Stomach (tissue), 9 donors: Measurements from ENCODE around the gene CYREN. TPM values are rescaled to one million over a fixed set of nuclear protein-coding genes. Genes with fewer than 3 reads are reported as not detected.
A peak's percentile ranks its signal among the peaks of the same experiment; 100 is the strongest.
"Not testable (repeated sequence)": the region's sequence is repeated elsewhere in the genome, so short reads cannot be mapped to it uniquely, and the experiment has no call there.

Source experiments
- DNase-seq, 2 donors: peaks; one replicate each; pipeline versions ENCODE4 v3.0.0 to v3.0.0-alpha.2; 2013 to 2019
- H3K27ac ChIP-seq, 5 donors: fragments of 200-600 bp in 4 of 5; sonication (generic) in 4 of 5; one replicate each; pipeline ENCODE4 v1.5.1; 2013 to 2019; ENCODE audit warnings: mild to moderate bottlenecking in 1 of 5, moderate library complexity in 1 of 5
- H3K27me3 ChIP-seq, 3 donors: fragments of 200-600 bp; sonication (generic); one replicate each; pipeline ENCODE4 v1.5.1; 2017 to 2019; ENCODE audit warnings: mixed run types in 1 of 3
- H3K36me3 ChIP-seq, 4 donors: fragments of 200-600 bp; sonication (generic); 1 replicate in 3 of 4; 2 replicates in 1 of 4; pipeline ENCODE4 v1.5.1; 2016 to 2019
- H3K4me1 ChIP-seq, 4 donors: fragments of 200-600 bp; sonication (generic); one replicate each; pipeline ENCODE4 v1.5.1; 2016 to 2019
- H3K4me3 ChIP-seq, 4 donors: fragments of 200-600 bp; sonication (generic) in 3 of 4; one replicate each; pipeline ENCODE4 v1.5.1; 2016 to 2019; ENCODE audit warnings: mild to moderate bottlenecking in 1 of 4
- H3K9me3 ChIP-seq, 4 donors: fragments of 200-600 bp; sonication (generic); one replicate each; pipeline ENCODE4 v1.5.1; 2016 to 2019
- CTCF ChIP-seq, 7 experiments: fragments of 450-650 bp in 4 of 7; fragments of 200-600 bp in 3 of 7; sonication (generic) in 3 of 7; IDR thresholded peaks; one replicate each; pipeline ENCODE4 v1.5.1; 2016 to 2019; ENCODE audit warnings: antibody characterized with exemption in 7 of 7, control low read depth in 2 of 7, mild to moderate bottlenecking in 1 of 7
- EP300 ChIP-seq: sonication (generic); formaldehyde crosslinking; IDR thresholded peaks from one replicate; pipeline ENCODE4 v1.6.1; 2017; ENCODE audit warnings: antibody characterized with exemption
- POLR2A ChIP-seq, 4 donors: fragments of 450-650 bp; IDR thresholded peaks; one replicate each; pipeline ENCODE4 v1.6.1; 2016; ENCODE audit warnings: antibody characterized with exemption in 4 of 4, control low read depth in 2 of 4, mild to moderate bottlenecking in 1 of 4, moderate library complexity in 1 of 4
- POLR2AphosphoS5 ChIP-seq, 3 donors: sonication (generic); formaldehyde crosslinking; IDR thresholded peaks; one replicate each; pipeline ENCODE4 v1.6.1; 2016; ENCODE audit warnings: antibody characterized with exemption in 3 of 3
- WGBS, 5 donors: extraction: QIAGEN DNeasy Blood & Tissue Kit in 3 of 5; methylation state at CpG; one replicate each; pipeline versions ENCODE4 v1.1.5 to v1.1.7; 2013 to 2018; 5-methylcytosine and 5-hydroxymethylcytosine counted together
- intact Hi-C: fragments of 100-400 bp; cut with DNase I; formaldehyde crosslinking; loops from one replicate; pipeline ENCODE4 v1.15.1; 2023; ENCODE audit warnings: low total_unique reads
- polyA plus RNA-seq, 3 donors: library from polyadenylated mRNA; stranded (reverse); fragments of 200-250 nt; gene quantifications; one replicate each; pipeline ENCODE4 v1.2.3, GENCODE V29; 2013
- total RNA-seq, 5 donors: library from RNA; depleted of rRNA; stranded (reverse); fragments of >200 nt; gene quantifications; one replicate each; pipeline versions ENCODE4 v1.1.0 to v1.2.3, GENCODE V29; 2014 to 2016
- donor health status: healthy with polysubstance abuse.
- donor health status: Bipolar disorder and iron deficiency.
- donor health status: healthy.

CYREN gene
- total and polyA plus RNA-seq, 8 donors, result 11.1 to 33.0 (median 30.2) TPM

GRCh38 chr7:135215180-135215579 is 44.7 kb upstream of the CYREN start:
- Histone ChIP-seq H3K4me3 (no peak overlapping the region), H3K9me3 (no peaks in the 10 kb centered on the region), H3K36me3 (no peaks in the 10 kb centered on the region), H3K4me1 (peaks cover 3 to 16% (median 10%) of the 10 kb centered on the region in 4 donors), H3K27me3 (no peaks in the 10 kb centered on the region), H3K27ac (no peak overlapping the region)
- no peak for DNase-seq
- TF ChIP-seq EP300 (no peak), CTCF (IDR thresholded peaks at IDR 0.05) (no peak), POLR2A (IDR thresholded peaks at IDR 0.05) (no peak), POLR2AphosphoS5 (IDR thresholded peaks at IDR 0.05) (no peak)
- 79 to 90% (median 85%) methylated on average over 4 of the region's 4 CpGs for WGBS, 5 donors
- intact Hi-C loops, result no loop called here

- Histone ChIP-seq H3K27me3 (no peaks in the 10 kb centered on the region), H3K27ac (no peak overlapping the region), H3K36me3 (no peaks in the 10 kb centered on the region), H3K9me3 (no peaks in the 10 kb centered on the region), H3K4me3 (no peak overlapping the region), H3K4me1 (peaks cover 12 to 30% (median 24%) of the 10 kb centered on the region in 4 donors)
- 37 to 74% (median 53%) methylated on average over 2 of the region's 2 CpGs for WGBS, 5 donors
- no peak for TF ChIP-seq POLR2A (IDR thresholded peaks at IDR 0.05)
- TF ChIP-seq POLR2AphosphoS5 (IDR thresholded peaks at IDR 0.05), result no peak
- no peak for TF ChIP-seq EP300
- no peak for TF ChIP-seq CTCF (IDR thresholded peaks at IDR 0.05)
- intact Hi-C loops, result no loop called here
- DNase-seq, result no peak
These were observed 43.3 kb upstream of the CYREN start for GRCh38 chr7:135213831-135214230.

- peak in 1 of 2 donors; percentile 49 for DNase-seq
- H3K9me3 ChIP-seq, intact Hi-C loops, H3K36me3 ChIP-seq, H3K27me3 ChIP-seq: not testable (repeated sequence)
- 43 to 53% (median 49%) methylated on average over 27 to 30 of the region's 30 CpGs for WGBS, 5 donors
- Histone ChIP-seq H3K4me3 (peak overlapping the region; percentile 71 to 82 (median 78)), H3K4me1 (peaks cover 17 to 41% (median 34%) of the 10 kb centered on the region in 4 donors), H3K27ac (peak overlapping the region; percentile 92 to 96 (median 94))
These were observed 41.6 kb upstream of the CYREN start for GRCh38 chr7:135211946-135212685.

- no peaks in the 10 kb centered on the region for H3K27me3 ChIP-seq
- peaks cover 0 to 6% (median 2%) of the 10 kb centered on the region in 4 donors for H3K36me3 ChIP-seq
- 0 to 1% (median 0%) methylated on average over 15 to 82 of the region's 82 CpGs for WGBS, 5 donors
- H3K9me3 ChIP-seq, result no peaks in the 10 kb centered on the region
- H3K27ac ChIP-seq, result peak within 1 kb of the TSS; percentile 92 to 96 (median 94)
- peaks cover 17 to 43% (median 37%) of the 10 kb centered on the region in 4 donors for H3K4me1 ChIP-seq
- H3K4me3 ChIP-seq, result peak within 1 kb of the TSS; percentile 71 to 82 (median 78)
- DNase-seq, result peak; percentile 98 to 99
- TF ChIP-seq POLR2AphosphoS5 (IDR thresholded peaks at IDR 0.05) (peak; percentile 62 to 95 (median 88)), POLR2A (IDR thresholded peaks at IDR 0.05) (peak in 2 of 4 donors; percentile 33 to 82), EP300 (no peak)
- intact Hi-C loops, result no loop called here
These were observed 40.9 kb upstream of the CYREN start, which contains the start of gene WDR91 for GRCh38 chr7:135211179-135211945. Gene WDR91 (minus strand): TSS chr7:135211526. CDS start chr7:135211502, 24 bp downstream.

GRCh38 chr7:135210888-135211178 is 40.3 kb upstream of the CYREN start:
- H3K27ac ChIP-seq, result peak overlapping the region; percentile 92 to 96 (median 93)
- H3K36me3 ChIP-seq, result peaks cover 0 to 9% (median 6%) of the 10 kb centered on the region in 4 donors
- H3K4me1 ChIP-seq, result peaks cover 17 to 43% (median 37%) of the 10 kb centered on the region in 4 donors
- H3K9me3 ChIP-seq, result no peaks in the 10 kb centered on the region
- intact Hi-C loops, result no loop called here
- peak overlapping the region; percentile 71 to 82 (median 78) for H3K4me3 ChIP-seq
- DNase-seq, result peak in 1 of 2 donors; percentile 63
- no peak for TF ChIP-seq POLR2A (IDR thresholded peaks at IDR 0.05)
- no peak for TF ChIP-seq EP300
- TF ChIP-seq POLR2AphosphoS5 (IDR thresholded peaks at IDR 0.05), result no peak
- TF ChIP-seq CTCF (IDR thresholded peaks at IDR 0.05), result no peak
- H3K27me3 ChIP-seq, result no peaks in the 10 kb centered on the region
- WGBS, 5 donors, result 0 to 2% (median 0%) methylated on average over 9 to 13 of the region's 13 CpGs
